Measurements from ENCODE around the gene KLHL29.

The KLHL29 gene

GRCh38 chr2:23615216-23616020, 230.4 kb downstream of the KLHL29 start:
- no peak overlapping the region for H3K27ac ChIP-seq
- CTCF ChIA-PET, result no interaction called here
- TF ChIP-seq, protein P1, sequence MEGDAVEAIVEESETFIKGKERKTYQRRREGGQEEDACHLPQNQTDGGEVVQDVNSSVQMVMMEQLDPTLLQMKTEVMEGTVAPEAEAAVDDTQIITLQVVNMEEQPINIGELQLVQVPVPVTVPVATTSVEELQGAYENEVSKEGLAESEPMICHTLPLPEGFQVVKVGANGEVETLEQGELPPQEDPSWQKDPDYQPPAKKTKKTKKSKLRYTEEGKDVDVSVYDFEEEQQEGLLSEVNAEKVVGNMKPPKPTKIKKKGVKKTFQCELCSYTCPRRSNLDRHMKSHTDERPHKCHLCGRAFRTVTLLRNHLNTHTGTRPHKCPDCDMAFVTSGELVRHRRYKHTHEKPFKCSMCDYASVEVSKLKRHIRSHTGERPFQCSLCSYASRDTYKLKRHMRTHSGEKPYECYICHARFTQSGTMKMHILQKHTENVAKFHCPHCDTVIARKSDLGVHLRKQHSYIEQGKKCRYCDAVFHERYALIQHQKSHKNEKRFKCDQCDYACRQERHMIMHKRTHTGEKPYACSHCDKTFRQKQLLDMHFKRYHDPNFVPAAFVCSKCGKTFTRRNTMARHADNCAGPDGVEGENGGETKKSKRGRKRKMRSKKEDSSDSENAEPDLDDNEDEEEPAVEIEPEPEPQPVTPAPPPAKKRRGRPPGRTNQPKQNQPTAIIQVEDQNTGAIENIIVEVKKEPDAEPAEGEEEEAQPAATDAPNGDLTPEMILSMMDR (conservative IDR thresholded peaks at IDR 0.05; ENCODE audit: low read depth), result no peak
- no peak for DNase-seq (ENCODE audit: low spot score)
- POLR2A ChIA-PET (ENCODE audit: low non-redundant PET), result no interaction called here

- CTCF ChIA-PET, result no interaction called here
- no peak for DNase-seq (ENCODE audit: low spot score)
- TF ChIP-seq, protein P1 (conservative IDR thresholded peaks at IDR 0.05; ENCODE audit: low read depth), result no peak
- POLR2A ChIA-PET (ENCODE audit: low non-redundant PET), result no interaction called here
- H3K27ac ChIP-seq, result no peak overlapping the region
Measured at GRCh38 chr2:23616630-23617029, 231.7 kb downstream of the KLHL29 start.

GRCh38 chr2:23617167-23617810, 232.3 kb downstream of the KLHL29 start:
- POLR2A ChIA-PET (ENCODE audit: low non-redundant PET), result no interaction called here
- no peak overlapping the region for H3K27ac ChIP-seq
- DNase-seq (ENCODE audit: low spot score), result no peak
- CTCF ChIA-PET, result no interaction called here
- TF ChIP-seq, protein P1 (conservative IDR thresholded peaks at IDR 0.05; ENCODE audit: low read depth), result no peak

- TF ChIP-seq, protein P1 (conservative IDR thresholded peaks at IDR 0.05; ENCODE audit: low read depth), result no peak
- no peak overlapping the region for H3K27ac ChIP-seq
- POLR2A ChIA-PET (ENCODE audit: low non-redundant PET), result no interaction called here
- CTCF ChIA-PET, result no interaction called here
- DNase-seq (ENCODE audit: low spot score), result no peak
Measured at GRCh38 chr2:23617811-23618215, 232.8 kb downstream of the KLHL29 start.

DNA sequence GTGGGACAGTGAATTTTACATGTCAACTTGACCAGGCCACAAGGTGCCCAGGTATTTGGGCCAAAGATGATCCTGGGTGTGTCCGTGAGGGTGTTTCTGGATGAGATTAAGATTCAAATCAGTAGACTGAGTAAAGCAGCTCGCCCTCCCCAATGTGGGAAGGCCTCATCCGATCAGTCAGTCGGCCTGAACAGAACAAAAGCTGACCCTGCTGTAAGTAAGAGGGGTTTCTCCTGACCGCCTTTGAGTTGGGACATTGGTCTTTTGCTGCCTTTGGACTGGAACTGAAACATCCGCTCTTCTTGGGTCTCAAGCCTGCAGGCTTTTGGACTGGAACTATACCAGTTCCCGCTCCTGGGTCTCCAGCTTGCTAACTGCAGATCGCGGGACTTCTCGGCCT, 233.3 kb downstream of the KLHL29 start:
- no peak for DNase-seq (ENCODE audit: low spot score)
- CTCF ChIA-PET, result no interaction called here
- TF ChIP-seq, protein P1 (conservative IDR thresholded peaks at IDR 0.05; ENCODE audit: low read depth), result no peak
- H3K27ac ChIP-seq, result no peak overlapping the region
- POLR2A ChIA-PET (ENCODE audit: low non-redundant PET), result no interaction called here

GRCh38 chr2:23618794-23619530, 234.0 kb downstream of the KLHL29 start:
- peak; percentile 12 for DNase-seq (ENCODE audit: low spot score)
- ChIA-PET POLR2A (ENCODE audit: low non-redundant PET) (no interaction called here), CTCF (no interaction called here)
- TF ChIP-seq, protein P1 (conservative IDR thresholded peaks at IDR 0.05; ENCODE audit: low read depth), result no peak
- H3K27ac ChIP-seq, result no peak overlapping the region

Data from RWPE1 (cell line).